Measurements from ENCODE around the gene UGP2.
A peak's percentile ranks its signal among the peaks of the same experiment; 100 is the strongest.

UGP2 gene

DNA sequence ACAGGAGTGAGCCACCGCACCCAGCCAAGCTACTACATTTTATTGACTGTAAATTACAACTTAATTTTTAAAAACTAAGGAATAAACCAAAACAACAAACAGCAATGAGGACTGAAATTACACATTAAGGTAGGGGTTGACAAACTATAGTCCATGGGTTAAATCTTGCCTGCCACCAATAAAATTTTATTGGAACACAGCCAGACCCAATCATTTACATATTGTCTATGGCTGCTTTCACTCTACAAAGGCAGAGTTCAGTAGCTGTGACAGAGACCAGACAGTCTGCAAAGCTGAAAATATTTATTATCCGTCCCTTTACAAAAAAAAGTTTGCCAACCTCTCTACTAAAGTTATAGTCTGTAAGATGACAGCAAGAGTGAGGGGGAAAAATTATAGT, 24.3 kb upstream of the UGP2 start:
- Histone ChIP-seq H3K4me1 (ENCODE audit: control insufficient read depth, insufficient read depth, low read length) (peaks cover 10% of the 10 kb centered on the region; the same call in 1 of the 2 replicates), H3K4me3 (ENCODE audit: low read depth, low read length) (no peak overlapping the region), H3K9ac (ENCODE audit: low read length) (no peak overlapping the region)

DNA sequence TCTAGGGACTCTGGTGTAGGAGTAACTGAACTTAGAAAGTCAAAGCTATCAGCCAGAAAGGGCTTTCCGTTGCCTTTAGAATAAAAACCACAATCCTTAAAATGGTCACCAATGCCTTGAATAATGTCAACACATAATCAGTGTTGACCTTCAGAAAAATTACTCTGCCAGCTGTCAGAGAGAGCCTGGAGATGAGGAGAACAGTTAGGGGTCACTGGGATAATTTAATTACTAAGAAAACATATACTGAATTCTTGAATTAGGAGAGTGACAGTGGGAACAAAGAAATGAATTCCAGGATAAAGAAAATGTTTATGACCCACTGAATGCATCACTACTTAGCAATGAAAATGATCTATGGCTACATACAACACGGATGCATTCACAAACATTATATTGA, 23.4 kb upstream of the UGP2 start:
- Histone ChIP-seq H3K27me3 (ENCODE audit: control insufficient read depth, insufficient read depth, low read length) (no peaks in the 10 kb centered on the region), H3K9me3 (ENCODE audit: control insufficient read depth, insufficient read depth, low read depth, low read length) (no peaks in the 10 kb centered on the region), H3K9ac (ENCODE audit: low read length) (no peak overlapping the region), H3K36me3 (ENCODE audit: control insufficient read depth, insufficient read depth, low read length) (no peaks in the 10 kb centered on the region), H3K27ac (ENCODE audit: low read depth, low read length) (no peak overlapping the region), H3K4me3 (ENCODE audit: low read depth, low read length) (no peak overlapping the region), H3K4me1 (ENCODE audit: control insufficient read depth, insufficient read depth, low read length) (peaks cover 10% of the 10 kb centered on the region; the same call in 1 of the 2 replicates)

More for the DNA sequence above, 24.3 kb upstream of the UGP2 start:
- Histone ChIP-seq H3K27ac (ENCODE audit: low read depth, low read length) (no peak overlapping the region), H3K9me3 (ENCODE audit: control insufficient read depth, insufficient read depth, low read depth, low read length) (no peaks in the 10 kb centered on the region), H3K27me3 (ENCODE audit: control insufficient read depth, insufficient read depth, low read length) (no peaks in the 10 kb centered on the region), H3K36me3 (ENCODE audit: control insufficient read depth, insufficient read depth, low read length) (no peaks in the 10 kb centered on the region)

DNA sequence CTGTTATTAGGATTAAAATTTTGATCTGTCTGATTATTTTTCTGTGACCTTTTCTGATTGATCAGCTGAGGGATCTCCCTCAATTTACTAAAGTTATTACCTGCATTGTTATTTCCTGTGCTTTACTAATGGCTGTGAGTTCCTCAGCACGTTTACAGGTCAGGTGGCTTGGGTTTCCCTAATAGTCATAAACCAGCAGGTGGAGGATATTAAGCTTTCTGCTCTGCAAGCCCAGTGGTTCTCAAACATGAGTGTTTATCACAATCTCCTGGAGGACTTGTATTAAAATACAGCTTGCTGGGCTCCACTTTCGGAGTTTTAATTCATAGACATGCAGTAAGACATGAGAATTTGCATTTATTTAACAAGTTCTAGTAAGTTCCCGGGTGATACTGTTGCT, 22.4 kb upstream of the UGP2 start:
- Histone ChIP-seq H3K4me1 (ENCODE audit: control insufficient read depth, insufficient read depth, low read length) (peaks cover 6% of the 10 kb centered on the region; the same call in 1 of the 2 replicates), H3K27ac (ENCODE audit: low read depth, low read length) (no peak overlapping the region), H3K4me3 (ENCODE audit: low read depth, low read length) (no peak overlapping the region), H3K36me3 (ENCODE audit: control insufficient read depth, insufficient read depth, low read length) (no peaks in the 10 kb centered on the region), H3K9me3 (ENCODE audit: control insufficient read depth, insufficient read depth, low read depth, low read length) (no peaks in the 10 kb centered on the region), H3K27me3 (ENCODE audit: control insufficient read depth, insufficient read depth, low read length) (no peaks in the 10 kb centered on the region), H3K9ac (ENCODE audit: low read length) (no peak overlapping the region)

DNA sequence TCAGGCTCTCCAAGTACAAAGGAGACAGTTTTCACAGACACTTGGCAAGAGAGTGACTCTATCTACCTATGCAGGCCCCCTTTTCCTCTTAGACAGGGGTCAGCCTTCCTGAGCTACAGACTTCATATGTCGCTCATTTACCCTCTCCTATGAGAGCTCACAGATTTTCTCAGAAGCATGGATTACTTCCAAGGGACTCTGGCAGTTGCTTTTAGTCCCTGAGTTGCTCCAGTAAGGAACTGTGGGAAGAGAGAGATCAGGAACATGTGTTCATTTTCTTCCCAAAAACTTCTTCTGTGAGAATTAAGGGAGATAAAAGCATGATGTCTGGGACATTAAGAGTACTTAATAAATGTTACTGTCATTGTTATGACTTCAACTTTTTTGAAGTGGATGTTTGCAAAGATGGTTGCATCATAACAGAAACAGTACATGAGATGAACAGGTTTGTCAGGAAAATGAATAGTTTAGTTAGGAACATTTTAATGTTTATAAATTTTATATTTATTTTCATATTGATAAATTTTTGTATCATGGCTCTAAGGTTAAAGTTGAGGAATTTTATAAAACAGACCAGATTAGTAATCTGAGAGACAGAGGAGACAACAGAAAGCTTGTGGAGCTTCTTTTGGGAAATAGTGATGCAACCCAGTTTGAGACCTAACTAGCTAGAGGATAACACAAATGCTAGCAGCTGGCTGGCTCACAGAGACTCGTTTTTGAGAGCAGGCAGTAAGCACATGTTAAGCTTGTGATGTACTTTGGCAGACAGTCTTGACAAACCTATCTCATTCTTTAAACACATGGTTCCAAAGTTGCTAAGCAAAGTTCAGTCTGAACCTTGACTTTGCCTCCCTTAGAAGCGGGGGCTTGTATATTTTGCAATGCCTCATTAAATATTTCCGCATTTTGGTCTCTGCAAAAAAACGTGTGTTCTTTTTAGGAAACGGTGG, 21.7 kb upstream of the UGP2 start:
- no peak overlapping the region for H3K9ac ChIP-seq (ENCODE audit: low read length)
- H3K4me1 ChIP-seq (ENCODE audit: control insufficient read depth, insufficient read depth, low read length) = peaks cover 3% of the 10 kb centered on the region; the same call in 1 of the 2 replicates
- H3K36me3 ChIP-seq (ENCODE audit: control insufficient read depth, insufficient read depth, low read length) = no peaks in the 10 kb centered on the region
- no peaks in the 10 kb centered on the region for H3K9me3 ChIP-seq (ENCODE audit: control insufficient read depth, insufficient read depth, low read depth, low read length)
- no peak overlapping the region for H3K27ac ChIP-seq (ENCODE audit: low read depth, low read length)
- H3K27me3 ChIP-seq (ENCODE audit: control insufficient read depth, insufficient read depth, low read length) = no peaks in the 10 kb centered on the region
- no peak overlapping the region for H3K4me3 ChIP-seq (ENCODE audit: low read depth, low read length)

DNA sequence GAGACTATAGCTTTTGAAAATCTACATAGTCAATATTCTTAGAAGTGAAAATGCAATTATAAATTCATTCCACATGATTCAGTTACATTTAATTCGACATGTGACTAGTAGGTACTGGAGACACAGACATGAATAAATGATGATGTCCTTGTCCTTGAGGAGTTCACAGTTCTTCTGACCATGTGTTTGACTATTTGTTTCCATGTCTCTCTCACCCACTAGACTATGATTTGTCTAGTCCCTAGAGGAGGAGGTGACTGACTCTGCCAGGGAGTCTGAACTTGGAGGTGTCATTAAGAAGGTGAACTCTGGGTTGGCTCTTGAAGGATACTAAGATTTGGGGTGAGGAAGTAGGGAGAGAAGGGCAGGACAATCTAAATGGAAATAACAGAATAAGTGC, 20.7 kb upstream of the UGP2 start:
- no peaks in the 10 kb centered on the region for H3K36me3 ChIP-seq (ENCODE audit: control insufficient read depth, insufficient read depth, low read length)
- no peaks in the 10 kb centered on the region for H3K9me3 ChIP-seq (ENCODE audit: control insufficient read depth, insufficient read depth, low read depth, low read length)
- H3K4me3 ChIP-seq (ENCODE audit: low read depth, low read length) = no peak overlapping the region
- H3K4me1 ChIP-seq (ENCODE audit: control insufficient read depth, insufficient read depth, low read length) = peaks cover 3% of the 10 kb centered on the region; the same call in 1 of the 2 replicates
- H3K27me3 ChIP-seq (ENCODE audit: control insufficient read depth, insufficient read depth, low read length) = no peaks in the 10 kb centered on the region
- no peak overlapping the region for H3K27ac ChIP-seq (ENCODE audit: low read depth, low read length)
- no peak overlapping the region for H3K9ac ChIP-seq (ENCODE audit: low read length)

DNA sequence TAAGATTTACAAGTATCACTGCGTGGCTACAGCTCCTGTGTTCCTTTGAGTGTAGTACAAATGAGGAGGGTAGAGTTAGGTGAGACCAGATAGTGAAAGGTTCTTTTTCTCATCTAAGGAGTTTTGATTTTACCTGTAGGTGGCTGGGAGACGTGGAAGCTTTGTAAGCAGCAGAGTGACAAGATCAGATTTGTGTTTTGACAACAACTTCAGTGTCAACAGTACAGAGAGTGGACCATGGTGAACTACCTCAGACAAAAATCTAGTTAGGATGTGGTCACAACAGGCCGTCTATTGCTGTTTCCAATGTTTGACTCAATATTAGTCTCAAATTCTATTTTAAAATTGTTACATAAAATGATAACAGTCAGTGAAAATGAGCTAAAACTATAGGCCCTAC, 20.3 kb upstream of the UGP2 start:
- Histone ChIP-seq H3K4me1 (ENCODE audit: control insufficient read depth, insufficient read depth, low read length) (peaks cover 3% of the 10 kb centered on the region; the same call in 1 of the 2 replicates), H3K4me3 (ENCODE audit: low read depth, low read length) (no peak overlapping the region), H3K27ac (ENCODE audit: low read depth, low read length) (no peak overlapping the region), H3K9me3 (ENCODE audit: control insufficient read depth, insufficient read depth, low read depth, low read length) (no peaks in the 10 kb centered on the region), H3K9ac (ENCODE audit: low read length) (no peak overlapping the region), H3K36me3 (ENCODE audit: control insufficient read depth, insufficient read depth, low read length) (no peaks in the 10 kb centered on the region), H3K27me3 (ENCODE audit: control insufficient read depth, insufficient read depth, low read length) (no peaks in the 10 kb centered on the region)

DNA sequence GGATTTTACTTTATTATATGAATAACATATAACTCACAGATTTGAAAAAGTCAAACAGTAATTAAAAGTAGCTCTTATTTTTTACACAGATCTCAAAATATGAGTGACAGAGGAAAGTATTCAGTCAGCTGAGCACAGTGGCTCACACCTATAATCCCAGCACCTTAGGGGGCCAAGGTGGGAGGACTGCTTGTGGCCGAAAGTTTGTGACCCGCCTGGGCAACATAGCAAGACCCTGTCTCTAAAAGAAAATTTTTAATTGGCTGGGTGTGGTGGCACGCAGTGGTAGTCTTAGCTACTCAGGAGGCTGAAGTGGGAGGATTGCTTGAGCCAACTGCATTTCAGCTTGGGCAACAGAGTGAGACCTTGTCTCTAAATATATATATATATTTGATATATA, 19.2 kb upstream of the UGP2 start:
- Histone ChIP-seq H3K4me3 (ENCODE audit: low read depth, low read length) (no peak overlapping the region), H3K9ac (ENCODE audit: low read length) (no peak overlapping the region), H3K9me3 (ENCODE audit: control insufficient read depth, insufficient read depth, low read depth, low read length) (no peaks in the 10 kb centered on the region), H3K36me3 (ENCODE audit: control insufficient read depth, insufficient read depth, low read length) (no peaks in the 10 kb centered on the region), H3K27me3 (ENCODE audit: control insufficient read depth, insufficient read depth, low read length) (no peaks in the 10 kb centered on the region), H3K4me1 (ENCODE audit: control insufficient read depth, insufficient read depth, low read length) (peaks cover 3% of the 10 kb centered on the region; the same call in 1 of the 2 replicates), H3K27ac (ENCODE audit: low read depth, low read length) (no peak overlapping the region)

DNA sequence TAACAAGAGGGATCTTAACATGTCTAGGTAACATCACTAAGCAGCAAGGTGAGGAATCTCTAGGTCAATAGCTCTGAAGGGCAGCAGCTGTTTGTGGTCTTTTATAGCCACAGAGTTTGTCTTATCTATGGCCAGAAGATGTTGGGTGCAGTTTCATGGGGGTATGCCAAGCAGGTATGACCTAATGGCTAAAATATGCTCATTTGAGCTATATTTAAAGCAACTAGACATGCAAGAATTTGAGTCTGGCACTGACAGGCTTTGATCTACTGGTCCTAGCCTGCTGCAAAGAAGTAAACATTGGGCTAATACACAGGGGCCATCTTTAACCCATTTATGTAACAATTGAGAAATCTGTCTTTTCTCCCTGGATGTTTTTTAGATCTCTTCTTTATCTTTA, 13.9 kb upstream of the UGP2 start:
- H3K36me3 ChIP-seq (ENCODE audit: control insufficient read depth, insufficient read depth, low read length) = no peaks in the 10 kb centered on the region
- no peaks in the 10 kb centered on the region for H3K27me3 ChIP-seq (ENCODE audit: control insufficient read depth, insufficient read depth, low read length)
- no peak overlapping the region for H3K9ac ChIP-seq (ENCODE audit: low read length)
- H3K4me1 ChIP-seq (ENCODE audit: control insufficient read depth, insufficient read depth, low read length) = peaks cover 20% of the 10 kb centered on the region; the same call in 1 of the 2 replicates
- H3K9me3 ChIP-seq (ENCODE audit: control insufficient read depth, insufficient read depth, low read depth, low read length) = no peaks in the 10 kb centered on the region
- H3K27ac ChIP-seq (ENCODE audit: low read depth, low read length) = peak overlapping the region; percentile 84; the same call in 1 of the 2 replicates
- no peak overlapping the region for H3K4me3 ChIP-seq (ENCODE audit: low read depth, low read length)

DNA sequence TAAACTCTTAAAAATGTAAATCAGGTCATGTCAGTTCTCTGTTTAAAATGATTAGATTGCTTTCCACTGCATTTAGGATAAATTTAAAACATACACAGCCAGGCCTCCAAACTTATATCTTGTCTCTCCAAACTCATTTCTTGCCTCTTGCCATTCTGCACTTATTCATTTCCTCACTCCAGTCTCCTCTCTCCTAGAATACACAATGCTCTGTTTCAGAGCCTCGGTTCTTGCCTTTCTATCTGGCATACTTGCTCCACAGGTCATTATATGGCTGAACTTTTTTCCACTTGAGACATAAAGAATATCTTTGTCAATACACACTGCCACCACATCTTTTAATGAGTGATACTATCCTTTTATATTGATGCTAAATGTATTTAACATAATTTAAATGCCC, 10.5 kb upstream of the UGP2 start:
- H3K4me3 ChIP-seq (ENCODE audit: low read depth, low read length) = no peak overlapping the region
- peaks cover 20% of the 10 kb centered on the region; the same call in 1 of the 2 replicates for H3K4me1 ChIP-seq (ENCODE audit: control insufficient read depth, insufficient read depth, low read length)
- H3K9me3 ChIP-seq (ENCODE audit: control insufficient read depth, insufficient read depth, low read depth, low read length) = no peaks in the 10 kb centered on the region
- no peaks in the 10 kb centered on the region for H3K36me3 ChIP-seq (ENCODE audit: control insufficient read depth, insufficient read depth, low read length)
- no peak overlapping the region for H3K27ac ChIP-seq (ENCODE audit: low read depth, low read length)
- H3K9ac ChIP-seq (ENCODE audit: low read length) = no peak overlapping the region
- H3K27me3 ChIP-seq (ENCODE audit: control insufficient read depth, insufficient read depth, low read length) = no peaks in the 10 kb centered on the region

DNA sequence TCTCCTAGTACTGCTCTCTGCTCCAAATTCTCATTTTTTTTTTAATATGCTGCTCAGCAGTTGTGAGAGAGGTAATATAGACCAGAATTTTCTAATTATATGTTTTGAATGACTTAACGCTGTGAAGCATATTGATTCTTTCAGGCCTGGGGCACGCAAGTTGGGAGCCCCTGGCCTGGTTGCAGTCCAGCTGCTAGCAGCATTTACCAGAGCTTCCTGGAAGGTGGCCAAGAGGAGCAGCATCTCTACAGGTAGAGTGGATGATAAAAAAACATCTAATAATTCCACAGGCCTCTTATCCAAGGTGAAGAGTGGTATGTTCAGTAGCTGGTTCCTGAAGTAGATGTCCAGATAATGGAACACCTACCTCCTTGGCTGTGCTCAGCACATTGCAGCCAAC, 7.3 kb upstream of the UGP2 start:
- Histone ChIP-seq H3K4me3 (ENCODE audit: low read depth, low read length) (no peak overlapping the region), H3K4me1 (ENCODE audit: control insufficient read depth, insufficient read depth, low read length) (peaks cover 8% of the 10 kb centered on the region; the same call in 1 of the 2 replicates), H3K27ac (ENCODE audit: low read depth, low read length) (no peak overlapping the region), H3K9ac (ENCODE audit: low read length) (no peak overlapping the region), H3K9me3 (ENCODE audit: control insufficient read depth, insufficient read depth, low read depth, low read length) (no peaks in the 10 kb centered on the region), H3K36me3 (ENCODE audit: control insufficient read depth, insufficient read depth, low read length) (no peaks in the 10 kb centered on the region), H3K27me3 (ENCODE audit: control insufficient read depth, insufficient read depth, low read length) (no peaks in the 10 kb centered on the region)

DNA sequence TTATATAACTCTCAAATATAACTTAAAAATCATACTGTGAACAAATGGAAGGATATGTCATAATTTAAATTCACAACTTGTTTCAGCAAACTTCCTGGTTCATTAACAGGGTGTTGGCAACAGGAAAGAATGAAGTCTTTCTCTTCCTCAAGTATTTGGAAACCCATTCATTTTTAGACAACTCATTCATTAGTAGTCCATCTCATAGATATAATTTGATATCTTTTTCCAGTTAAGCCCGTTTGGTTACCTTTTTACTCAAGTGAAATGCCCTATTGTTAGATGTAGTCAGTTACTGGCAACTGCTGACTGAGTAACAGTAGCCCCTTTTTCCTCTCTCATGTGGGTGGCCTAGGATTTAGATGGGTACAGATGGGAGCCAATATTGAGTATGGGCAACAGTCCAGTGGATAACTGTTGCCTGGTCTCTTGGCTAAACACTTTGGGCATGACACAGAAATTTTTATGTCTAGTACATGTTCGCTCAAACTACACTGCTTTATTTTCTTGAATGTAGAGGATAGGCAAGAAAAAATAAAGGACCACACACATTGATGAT, 4.6 kb upstream of the UGP2 start:
- H3K4me3 ChIP-seq (ENCODE audit: low read depth, low read length) = no peak overlapping the region
- no peak overlapping the region for H3K27ac ChIP-seq (ENCODE audit: low read depth, low read length)
- no peaks in the 10 kb centered on the region for H3K36me3 ChIP-seq (ENCODE audit: control insufficient read depth, insufficient read depth, low read length)
- no peaks in the 10 kb centered on the region for H3K27me3 ChIP-seq (ENCODE audit: control insufficient read depth, insufficient read depth, low read length)
- no peak overlapping the region for H3K9ac ChIP-seq (ENCODE audit: low read length)
- H3K4me1 ChIP-seq (ENCODE audit: control insufficient read depth, insufficient read depth, low read length) = peaks cover 7% of the 10 kb centered on the region; the same call in 1 of the 2 replicates
- no peaks in the 10 kb centered on the region for H3K9me3 ChIP-seq (ENCODE audit: control insufficient read depth, insufficient read depth, low read depth, low read length)
